ENCODE results near the gene ANO2.

DNA sequence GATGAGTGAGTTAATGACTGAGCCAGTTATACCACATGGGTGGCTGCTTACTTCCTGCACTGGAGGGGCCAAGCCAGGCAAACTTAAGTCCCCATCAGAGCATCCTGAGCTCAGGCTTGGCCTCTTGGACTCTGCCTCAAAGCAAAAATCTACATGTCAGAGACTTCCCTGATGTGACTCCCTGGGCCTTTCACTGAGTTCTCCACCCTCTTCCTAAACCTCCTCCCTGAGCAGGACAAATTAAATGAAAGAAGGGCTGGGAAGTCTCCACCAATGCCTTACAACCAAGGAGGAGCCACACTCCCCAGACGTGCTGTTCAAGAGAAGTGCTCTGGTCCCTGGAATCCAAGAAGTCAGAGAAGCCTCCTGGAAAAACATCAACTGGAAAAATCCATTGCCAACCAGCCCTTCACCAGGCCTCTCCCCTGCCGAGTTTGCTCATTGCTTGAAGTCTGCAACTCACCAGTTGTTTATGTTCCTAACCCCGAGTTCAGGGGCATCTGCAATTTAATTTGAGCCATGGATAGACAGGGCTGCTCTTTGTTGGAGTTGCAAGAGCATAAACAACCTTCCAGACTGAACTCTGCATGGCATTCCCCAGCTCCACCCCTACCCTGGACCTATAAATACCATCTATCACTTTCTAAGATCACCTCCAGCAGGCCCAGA is 160.5 kb downstream of the ANO2 start:
- TF ChIP-seq CTCF (IDR thresholded peaks at IDR 0.05) (no peak), POLR2A (IDR thresholded peaks at IDR 0.05) (no peak), EP300 (IDR thresholded peaks at IDR 0.05) (no peak)

Data from stomach (tissue), 4 donors.